Skeletal muscle satellite cell (primary cell): Measurements from ENCODE around the gene NME4.
"Not testable (repeated sequence)": the region's sequence is repeated elsewhere in the genome, so short reads cannot be mapped to it uniquely, and the experiment has no call there.

Experiments used
- H3K27me3 ChIP-seq: 2 replicates; pipeline ENCODE4 v1.7.0; 2013; ENCODE audit warnings: low read length; ENCODE audit not compliant: control insufficient read depth, insufficient read depth
- H3K36me3 ChIP-seq: 2 replicates; pipeline ENCODE4 v1.7.0; 2013; ENCODE audit warnings: mild to moderate bottlenecking, control low read depth, low read length; ENCODE audit not compliant: insufficient read depth
- H3K4me1 ChIP-seq: 2 replicates; pipeline ENCODE4 v1.7.0; 2013; ENCODE audit warnings: low read length; ENCODE audit not compliant: control insufficient read depth, insufficient read depth
- H3K4me2 ChIP-seq: 2 replicates; pipeline ENCODE4 v1.7.0; 2013; ENCODE audit warnings: mild to moderate bottlenecking, low read length
- H3K4me3 ChIP-seq: 2 replicates; pipeline ENCODE4 v1.7.0; 2013; ENCODE audit warnings: low read length
- H3K9ac ChIP-seq: 2 replicates; pipeline ENCODE4 v1.7.0; 2013; ENCODE audit warnings: mild to moderate bottlenecking, low read depth, low read length, moderate library complexity
- H3K9me3 ChIP-seq: replicated peaks from 2 replicates; pipeline ENCODE4 v1.7.0; 2013; ENCODE audit warnings: mild to moderate bottlenecking, control low read depth, low read length

The NME4 gene

GRCh38 chr16:373020-373598, 23.9 kb upstream of the NME4 start:
- Histone ChIP-seq H3K9me3 (no peaks in the 10 kb centered on the region), H3K27me3 (no peaks in the 10 kb centered on the region), H3K4me2 (no peak overlapping the region), H3K4me1 (peaks cover 13% of the 10 kb centered on the region), H3K4me3 (no peak overlapping the region), H3K36me3 (peaks cover 49% of the 10 kb centered on the region), H3K9ac (no peak overlapping the region)

- peaks cover 44% of the 10 kb centered on the region for H3K36me3 ChIP-seq
- no peak overlapping the region for H3K4me3 ChIP-seq
- no peaks in the 10 kb centered on the region for H3K9me3 ChIP-seq
- H3K4me2 ChIP-seq, result no peak overlapping the region
- H3K27me3 ChIP-seq, result no peaks in the 10 kb centered on the region
- H3K9ac ChIP-seq, result no peak overlapping the region
- peaks cover 13% of the 10 kb centered on the region for H3K4me1 ChIP-seq
Observed at GRCh38 chr16:373848-374615, 23.0 kb upstream of the NME4 start.

GRCh38 chr16:374616-374926, 22.4 kb upstream of the NME4 start:
- H3K4me3 ChIP-seq, result no peak overlapping the region
- H3K36me3 ChIP-seq, result peaks cover 44% of the 10 kb centered on the region
- no peak overlapping the region for H3K4me2 ChIP-seq
- peaks cover 9% of the 10 kb centered on the region for H3K4me1 ChIP-seq
- H3K9me3 ChIP-seq, result no peaks in the 10 kb centered on the region
- H3K27me3 ChIP-seq, result no peaks in the 10 kb centered on the region
- no peak overlapping the region for H3K9ac ChIP-seq

GRCh38 chr16:375212-375611, 21.8 kb upstream of the NME4 start:
- no peaks in the 10 kb centered on the region for H3K27me3 ChIP-seq
- H3K9ac ChIP-seq, result no peak overlapping the region
- H3K9me3 ChIP-seq, result no peaks in the 10 kb centered on the region
- peaks cover 5% of the 10 kb centered on the region for H3K4me1 ChIP-seq
- no peak overlapping the region for H3K4me2 ChIP-seq
- no peak overlapping the region for H3K4me3 ChIP-seq
- peaks cover 44% of the 10 kb centered on the region for H3K36me3 ChIP-seq

GRCh38 chr16:375927-376816, 20.8 kb upstream of the NME4 start:
- Histone ChIP-seq H3K27me3 (no peaks in the 10 kb centered on the region), H3K4me2 (no peak overlapping the region), H3K36me3 (peaks cover 44% of the 10 kb centered on the region), H3K9me3 (no peaks in the 10 kb centered on the region), H3K4me1 (no peaks in the 10 kb centered on the region), H3K4me3 (no peak overlapping the region), H3K9ac (no peak overlapping the region)

- Histone ChIP-seq H3K4me1 (no peaks in the 10 kb centered on the region), H3K27me3 (no peaks in the 10 kb centered on the region), H3K4me3 (no peak overlapping the region), H3K4me2 (no peak overlapping the region), H3K36me3 (peaks cover 38% of the 10 kb centered on the region), H3K9me3 (no peaks in the 10 kb centered on the region), H3K9ac (no peak overlapping the region)
Observed at GRCh38 chr16:376817-377418, 20.1 kb upstream of the NME4 start.

GRCh38 chr16:377419-377951, 19.5 kb upstream of the NME4 start:
- no peaks in the 10 kb centered on the region for H3K9me3 ChIP-seq
- H3K4me3 ChIP-seq, result no peak overlapping the region
- H3K36me3 ChIP-seq, result peaks cover 33% of the 10 kb centered on the region
- H3K4me2 ChIP-seq, result no peak overlapping the region
- H3K4me1 ChIP-seq, result no peaks in the 10 kb centered on the region
- H3K9ac ChIP-seq, result no peak overlapping the region
- no peaks in the 10 kb centered on the region for H3K27me3 ChIP-seq

GRCh38 chr16:378113-378820, 18.7 kb upstream of the NME4 start:
- H3K4me3 ChIP-seq, H3K9ac ChIP-seq, H3K9me3 ChIP-seq, H3K4me1 ChIP-seq, H3K27me3 ChIP-seq, H3K4me2 ChIP-seq: not testable (repeated sequence)
- H3K36me3 ChIP-seq, result peaks cover 28% of the 10 kb centered on the region

GRCh38 chr16:378821-379182, 18.2 kb upstream of the NME4 start:
- Histone ChIP-seq H3K9ac (no peak overlapping the region), H3K36me3 (peaks cover 28% of the 10 kb centered on the region)

GRCh38 chr16:379183-379960, 17.6 kb upstream of the NME4 start:
- Histone ChIP-seq H3K36me3 (peaks cover 25% of the 10 kb centered on the region), H3K4me3 (no peak overlapping the region), H3K4me1 (no peaks in the 10 kb centered on the region), H3K27me3 (no peaks in the 10 kb centered on the region), H3K9me3 (no peaks in the 10 kb centered on the region), H3K4me2 (no peak overlapping the region), H3K9ac (no peak overlapping the region)

More at GRCh38 chr16:378821-379182, 18.2 kb upstream of the NME4 start:
- Histone ChIP-seq H3K4me2 (no peak overlapping the region), H3K4me3 (no peak overlapping the region), H3K9me3 (no peaks in the 10 kb centered on the region), H3K27me3 (no peaks in the 10 kb centered on the region), H3K4me1 (no peaks in the 10 kb centered on the region)
